H9 (cell line): ENCODE data around the gene SENP2. TPM values are rescaled to one million over a fixed set of nuclear protein-coding genes. Genes with fewer than 3 reads are reported as not detected.

ENCODE experiments used
- DNase-seq: peaks from one replicate; pipeline ENCODE4 v3.0.0-alpha.2; 2017
- H2AFZ ChIP-seq: one replicate; pipeline ENCODE4 v1.6.1; 2013; ENCODE audit warnings: mild to moderate bottlenecking, low read length, control low read depth, moderate library complexity
- H2AK5ac ChIP-seq: 2 replicates; pipeline ENCODE4 v1.6.1; 2013; ENCODE audit warnings: low read length, control low read depth, mixed read lengths; ENCODE audit not compliant: insufficient read length
- H2BK120ac ChIP-seq: one replicate; pipeline ENCODE4 v1.6.1; 2013; ENCODE audit warnings: low read depth, mild to moderate bottlenecking, low read length, control low read depth, inconsistent platforms; ENCODE audit not compliant: poor library complexity, severe bottlenecking
- H2BK12ac ChIP-seq: 2 replicates; pipeline ENCODE4 v1.6.1; 2013; ENCODE audit warnings: low read length, control low read depth, mixed read lengths, low read depth; ENCODE audit not compliant: insufficient read length
- H2BK15ac ChIP-seq: 2 replicates; pipeline ENCODE4 v1.6.1; 2013; ENCODE audit warnings: low read depth, low read length, control low read depth
- H2BK20ac ChIP-seq: one replicate; pipeline ENCODE4 v1.6.1; 2013; ENCODE audit warnings: low read depth, mild to moderate bottlenecking, low read length, control low read depth, inconsistent platforms; ENCODE audit not compliant: poor library complexity, severe bottlenecking
- H2BK5ac ChIP-seq: 2 replicates; pipeline ENCODE4 v1.6.1; 2013; ENCODE audit warnings: low read length, control low read depth, mixed read lengths; ENCODE audit not compliant: insufficient read length
- H3K14ac ChIP-seq: 2 replicates; pipeline ENCODE4 v1.6.1; 2013; ENCODE audit warnings: low read length, control low read depth; ENCODE audit not compliant: insufficient read depth
- H3K18ac ChIP-seq: 2 replicates; pipeline ENCODE4 v1.6.1; 2013; ENCODE audit warnings: low read depth, mild to moderate bottlenecking, mixed read lengths, low read length, control low read depth; ENCODE audit not compliant: insufficient read length
- H3K23ac ChIP-seq: 2 replicates; pipeline ENCODE4 v1.6.1; 2013; ENCODE audit warnings: low read length, control low read depth, mixed read lengths, low read depth; ENCODE audit not compliant: insufficient read length
- H3K23me2 ChIP-seq: 2 replicates; pipeline ENCODE4 v1.6.1; 2013; ENCODE audit warnings: low read depth, mild to moderate bottlenecking, mixed read lengths, low read length, control low read depth; ENCODE audit not compliant: insufficient read length, poor library complexity, severe bottlenecking
- H3K27ac ChIP-seq: 2 replicates; pipeline ENCODE4 v1.5.1; 2013; ENCODE audit warnings: low read length, control low read depth, mixed read lengths, low read depth; ENCODE audit not compliant: insufficient read length
- H3K27me3 ChIP-seq: 2 replicates; pipeline ENCODE4 v1.6.1; 2013; ENCODE audit warnings: low read length, control low read depth, inconsistent platforms; ENCODE audit not compliant: insufficient read depth
- H3K4ac ChIP-seq: 2 replicates; pipeline ENCODE4 v1.6.1; 2013; ENCODE audit warnings: low read depth, mild to moderate bottlenecking, control low read depth, inconsistent platforms, low read length, moderate library complexity
- H3K4me1 ChIP-seq: 2 replicates; pipeline ENCODE4 v1.6.1; 2013; ENCODE audit warnings: low read length, control low read depth, inconsistent platforms; ENCODE audit not compliant: insufficient read depth
- H3K4me2 ChIP-seq: 2 replicates; pipeline ENCODE4 v1.6.1; 2013; ENCODE audit warnings: low read length, control low read depth, mixed read lengths; ENCODE audit not compliant: insufficient read length, insufficient read depth
- H3K56ac ChIP-seq: 2 replicates; pipeline ENCODE4 v1.6.1; 2013; ENCODE audit warnings: low read depth, mild to moderate bottlenecking, mixed read lengths, low read length, control low read depth; ENCODE audit not compliant: insufficient read length
- H3K79me1 ChIP-seq: 2 replicates; pipeline ENCODE4 v1.6.1; 2013; ENCODE audit warnings: low read depth, mild to moderate bottlenecking, moderate library complexity, low read length, control low read depth, inconsistent platforms; ENCODE audit not compliant: insufficient read depth, poor library complexity, severe bottlenecking
- H3K79me2 ChIP-seq: 2 replicates; pipeline ENCODE4 v1.6.1; 2013; ENCODE audit warnings: low read length, control low read depth, inconsistent platforms; ENCODE audit not compliant: insufficient read depth
- H3K9ac ChIP-seq: 2 replicates; pipeline ENCODE4 v1.6.1; 2013; ENCODE audit warnings: low read length, control low read depth, mixed read lengths; ENCODE audit not compliant: insufficient read length; ENCODE audit errors: extremely low read depth
- H3K9me3 ChIP-seq: one replicate; pipeline ENCODE4 v1.6.1; 2013; ENCODE audit warnings: low read depth, low read length, inconsistent platforms; ENCODE audit not compliant: control insufficient read depth
- H3T11ph ChIP-seq: one replicate; pipeline ENCODE4 v1.6.1; 2013; ENCODE audit warnings: mild to moderate bottlenecking, low read length, control low read depth, inconsistent platforms
- H4K20me1 ChIP-seq: one replicate; pipeline ENCODE4 v1.6.1; 2013; ENCODE audit not compliant: control insufficient read depth, insufficient read length, insufficient read depth
- H4K5ac ChIP-seq: 2 replicates; pipeline ENCODE4 v1.6.1; 2013; ENCODE audit warnings: low read depth, mild to moderate bottlenecking, mixed read lengths, low read length, control low read depth; ENCODE audit not compliant: insufficient read length
- H4K8ac ChIP-seq: replicated peaks from 2 replicates; pipeline ENCODE4 v1.6.1; 2013; ENCODE audit warnings: low read length, control low read depth, mixed read lengths, low read depth; ENCODE audit not compliant: insufficient read length
- H4K91ac ChIP-seq: 2 replicates; pipeline ENCODE4 v1.6.1; 2013; ENCODE audit warnings: low read depth, mild to moderate bottlenecking, moderate library complexity, mixed read lengths, low read length, control low read depth; ENCODE audit not compliant: insufficient read length
- H3K27ac Mint-ChIP-seq, 3 experiments: 2 replicates in 2 of 3; 3 replicates in 1 of 3; pipeline ENCODE4 v1.8.0; 2020 to 2021; ENCODE audit warnings: mixed read lengths in 3 of 3, mild to moderate bottlenecking in 1 of 3, moderate library complexity in 1 of 3
- H3K27me3 Mint-ChIP-seq: 2 replicates; pipeline ENCODE4 v1.8.0; 2021; ENCODE audit warnings: low read depth, mild to moderate bottlenecking, moderate library complexity, mixed read lengths
- H3K36me3 Mint-ChIP-seq, 3 experiments: 2 replicates in 2 of 3; 3 replicates in 1 of 3; pipeline ENCODE4 v1.8.0; 2020 to 2021; ENCODE audit warnings: low read depth in 3 of 3, mixed read lengths in 3 of 3; ENCODE audit not compliant: insufficient read depth in 1 of 3
- H3K4me1 Mint-ChIP-seq, 2 experiments: 2 replicates each; pipeline ENCODE4 v1.8.0; 2020; ENCODE audit warnings: mixed read lengths in 2 of 2
- H3K4me3 Mint-ChIP-seq, 2 experiments: 2 replicates in 1 of 2; 3 replicates in 1 of 2; pipeline ENCODE4 v1.8.0; 2020 to 2021; ENCODE audit warnings: mild to moderate bottlenecking in 2 of 2, mixed read lengths in 2 of 2, moderate library complexity in 1 of 2
- H3K9me3 Mint-ChIP-seq, 2 experiments: 2 replicates in 1 of 2; 3 replicates in 1 of 2; pipeline ENCODE4 v1.8.0; 2020; ENCODE audit warnings: mild to moderate bottlenecking in 2 of 2, mixed read lengths in 2 of 2, moderate library complexity in 1 of 2
- CTCF ChIP-seq: fragments of 200-600 bp; sonication (generic); conservative IDR thresholded peaks from 3 replicates; pipeline ENCODE4 v1.8.0; 2021; ENCODE audit warnings: antibody characterized with exemption, mild to moderate bottlenecking
- WGBS: extraction: QIAGEN DNeasy Blood & Tissue Kit; methylation state at CpG from one replicate; pipeline ENCODE4 v1.1.7; 2013; ENCODE audit warnings: missing lambda C conversion rate, low lambda C conversion rate, mixed read lengths; ENCODE audit not compliant: insufficient read length; ENCODE audit errors: extremely low coverage; 5-methylcytosine and 5-hydroxymethylcytosine counted together
- total RNA-seq: library from RNA; stranded (reverse); gene quantifications from 2 replicates; pipeline ENCODE4 v1.2.1, GENCODE V29; 2021

SENP2 gene
- total RNA-seq, 1 experiment from 2014 or later = 90.1 TPM

DNA sequence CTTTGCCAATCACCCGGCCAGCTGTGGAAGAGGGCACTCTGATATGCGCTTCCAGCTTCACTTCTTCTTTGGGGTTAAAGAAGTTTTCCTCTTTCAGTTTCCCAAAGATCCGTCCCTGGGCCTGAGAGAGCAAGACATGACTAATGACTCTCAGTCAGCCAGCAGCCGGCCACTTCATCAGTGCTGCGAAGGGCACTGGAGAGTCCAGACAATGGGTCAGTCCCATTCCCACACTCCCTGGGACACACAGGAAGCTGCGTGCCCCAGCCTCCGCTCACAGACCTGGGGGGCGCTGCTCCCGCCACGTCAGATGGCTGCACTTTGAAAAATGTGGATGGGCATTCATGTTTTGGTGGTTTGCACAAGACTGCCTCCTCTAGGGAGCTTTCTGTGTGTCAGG, 63.3 kb downstream of the SENP2 start:
- H3K56ac ChIP-seq = no peak overlapping the region
- H3K18ac ChIP-seq = no peak overlapping the region
- no peak overlapping the region for H4K8ac ChIP-seq
- H3K27ac Mint-ChIP-seq = no peak overlapping the region; a peak in 1 of 7 replicates
- H3K9me3 Mint-ChIP-seq = no peaks in the 10 kb centered on the region
- H2BK15ac ChIP-seq = no peak overlapping the region
- no peak overlapping the region for H2BK120ac ChIP-seq
- H3K27me3 ChIP-seq = no peaks in the 10 kb centered on the region
- H3K23me2 ChIP-seq = no peaks in the 10 kb centered on the region
- WGBS = no CpG with 5 or more reads among the region's 10 CpGs
- no peak overlapping the region for H3K23ac ChIP-seq
- H3K79me1 ChIP-seq = no peaks in the 10 kb centered on the region
- H3K4me2 ChIP-seq = no peak overlapping the region
- H3T11ph ChIP-seq = no peak overlapping the region
- H3K14ac ChIP-seq = no peak overlapping the region
- H3K27ac ChIP-seq = no peak overlapping the region
- no peak overlapping the region for H2AK5ac ChIP-seq
- TF ChIP-seq CTCF = no peak
- H2BK12ac ChIP-seq = no peak overlapping the region
- no peaks in the 10 kb centered on the region for H4K20me1 ChIP-seq
- no peak overlapping the region for H3K4ac ChIP-seq
- H3K9me3 ChIP-seq = no peaks in the 10 kb centered on the region
- H3K79me2 ChIP-seq = no peaks in the 10 kb centered on the region
- H2AFZ ChIP-seq = no peak overlapping the region
- H4K91ac ChIP-seq = no peak overlapping the region
- no peak overlapping the region for H3K4me3 Mint-ChIP-seq
- no peak overlapping the region for H2BK20ac ChIP-seq
- H2BK5ac ChIP-seq = no peak overlapping the region
- H3K4me1 ChIP-seq = peaks cover 7% of the 10 kb centered on the region; the same call in 1 of the 2 replicates
- H3K9ac ChIP-seq = no peak overlapping the region
- no peak for DNase-seq
- peaks cover 47 to 89% (median 87%) of the 10 kb centered on the region in 3 experiments for H3K36me3 Mint-ChIP-seq
- peaks cover 28 to 39% of the 10 kb centered on the region in 2 experiments for H3K4me1 Mint-ChIP-seq
- H3K27me3 Mint-ChIP-seq = peaks cover 3% of the 10 kb centered on the region; the same call in 1 of the 2 replicates
- no peak overlapping the region for H4K5ac ChIP-seq
